Transverse colon (tissue), 4 donors: ENCODE measurements around the gene WIPF3.

Experiments used
- POLR2A ChIP-seq: fragments of 450-650 bp; IDR thresholded peaks from one replicate; pipeline ENCODE4 v1.6.1; 2016; ENCODE audit warnings: antibody characterized with exemption, mild to moderate bottlenecking, moderate library complexity
- POLR2AphosphoS5 ChIP-seq, 3 donors: sonication (generic); formaldehyde crosslinking; IDR thresholded peaks; one replicate each; pipeline ENCODE4 v1.6.1; 2016; ENCODE audit warnings: antibody characterized with exemption in 3 of 3
- TF ChIP-seq, protein P1 (sequence below), 5 experiments: fragments of 200-600 bp in 3 of 5; fragments of 450-650 bp in 2 of 5; sonication (generic) in 3 of 5; IDR thresholded peaks; 1 replicate in 2 of 5; 2 replicates in 3 of 5; pipeline ENCODE4 v1.5.1; 2016 to 2017; ENCODE audit warnings: antibody characterized with exemption in 5 of 5, inconsistent platforms in 3 of 5, mild to moderate bottlenecking in 2 of 5, moderate library complexity in 1 of 5

DNA sequence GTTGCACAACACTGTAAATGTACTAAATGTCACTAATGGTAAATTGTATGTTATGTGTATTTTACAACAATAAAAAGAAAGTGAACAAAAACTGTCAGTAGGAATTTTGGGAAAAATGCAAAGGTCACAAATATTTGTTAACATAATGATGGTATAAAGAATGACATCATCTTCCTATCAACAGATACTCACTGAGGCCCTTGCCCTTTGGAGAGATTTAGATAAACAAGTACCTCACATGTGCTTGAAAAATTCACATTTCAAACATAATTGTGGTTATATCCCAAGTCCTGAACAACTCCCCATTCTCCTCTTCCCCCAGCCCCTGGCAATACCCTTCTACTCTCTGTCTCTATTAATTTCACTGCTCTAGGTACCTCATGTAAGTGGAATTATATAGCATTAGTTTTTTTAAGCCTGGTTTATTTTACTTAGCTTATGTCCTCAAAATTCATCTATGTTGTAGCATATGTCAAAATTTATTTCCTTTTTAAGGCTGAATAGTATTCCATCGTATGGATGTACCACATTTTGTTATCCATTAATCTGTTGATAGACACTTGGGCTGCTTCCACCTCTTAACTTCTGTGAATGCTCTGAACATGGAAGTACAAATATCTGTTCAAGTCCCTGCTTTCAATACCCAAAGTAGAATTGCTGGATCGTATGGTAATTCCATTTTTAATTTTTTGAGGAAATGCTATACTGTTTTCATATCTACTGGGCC lies 90.5 kb downstream of the WIPF3 start:
- TF ChIP-seq, protein P1, sequence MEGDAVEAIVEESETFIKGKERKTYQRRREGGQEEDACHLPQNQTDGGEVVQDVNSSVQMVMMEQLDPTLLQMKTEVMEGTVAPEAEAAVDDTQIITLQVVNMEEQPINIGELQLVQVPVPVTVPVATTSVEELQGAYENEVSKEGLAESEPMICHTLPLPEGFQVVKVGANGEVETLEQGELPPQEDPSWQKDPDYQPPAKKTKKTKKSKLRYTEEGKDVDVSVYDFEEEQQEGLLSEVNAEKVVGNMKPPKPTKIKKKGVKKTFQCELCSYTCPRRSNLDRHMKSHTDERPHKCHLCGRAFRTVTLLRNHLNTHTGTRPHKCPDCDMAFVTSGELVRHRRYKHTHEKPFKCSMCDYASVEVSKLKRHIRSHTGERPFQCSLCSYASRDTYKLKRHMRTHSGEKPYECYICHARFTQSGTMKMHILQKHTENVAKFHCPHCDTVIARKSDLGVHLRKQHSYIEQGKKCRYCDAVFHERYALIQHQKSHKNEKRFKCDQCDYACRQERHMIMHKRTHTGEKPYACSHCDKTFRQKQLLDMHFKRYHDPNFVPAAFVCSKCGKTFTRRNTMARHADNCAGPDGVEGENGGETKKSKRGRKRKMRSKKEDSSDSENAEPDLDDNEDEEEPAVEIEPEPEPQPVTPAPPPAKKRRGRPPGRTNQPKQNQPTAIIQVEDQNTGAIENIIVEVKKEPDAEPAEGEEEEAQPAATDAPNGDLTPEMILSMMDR (IDR thresholded peaks at IDR 0.05) = no peak
- no peak for TF ChIP-seq POLR2A
- no peak for TF ChIP-seq POLR2AphosphoS5 (IDR thresholded peaks at IDR 0.05)
